Lung (tissue), 12 donors: Measurements from ENCODE around the gene ARID5B. TPM values are rescaled to one million over a fixed set of nuclear protein-coding genes. Genes with fewer than 3 reads are reported as not detected.

Experiments used
- ATAC-seq: fragments of 200-7000 bp; cut with Tn5 transposase; one replicate; pipeline ENCODE4 v1.9.1; 2020; ENCODE audit warnings: moderate number of reproducible peaks; ENCODE audit not compliant: insufficient read depth, low FRiP score
- DNase-seq, 3 donors: peaks; one replicate each; pipeline ENCODE4 v3.0.0-alpha.2; 2013 to 2017
- H3K27ac ChIP-seq, 2 donors: one replicate each; pipeline ENCODE4 v1.5.1; 2013; ENCODE audit warnings: mild to moderate bottlenecking in 2 of 2, moderate library complexity in 2 of 2, control low read depth in 1 of 2, inconsistent platforms in 1 of 2, low read depth in 1 of 2, low read length in 1 of 2
- H3K27me3 ChIP-seq, 3 donors: one replicate each; pipeline ENCODE4 v1.5.1; 2013; ENCODE audit warnings: low read length in 2 of 3; ENCODE audit not compliant: control insufficient read depth in 3 of 3, insufficient read depth in 3 of 3
- H3K36me3 ChIP-seq, 4 donors: one replicate each; pipeline ENCODE4 v1.5.1; 2013; ENCODE audit warnings: low read length in 4 of 4, mild to moderate bottlenecking in 1 of 4, moderate library complexity in 1 of 4; ENCODE audit not compliant: control insufficient read depth in 4 of 4, insufficient read depth in 4 of 4
- H3K4me1 ChIP-seq, 5 donors: one replicate each; pipeline ENCODE4 v1.5.1; 2013; ENCODE audit warnings: low read length in 5 of 5, mild to moderate bottlenecking in 2 of 5, moderate library complexity in 1 of 5; ENCODE audit not compliant: control insufficient read depth in 5 of 5, insufficient read depth in 5 of 5
- H3K4me3 ChIP-seq: one replicate; pipeline ENCODE4 v1.5.1; 2013; ENCODE audit warnings: mild to moderate bottlenecking, control low read depth, moderate library complexity
- H3K9ac ChIP-seq, 2 donors: one replicate each; pipeline ENCODE4 v1.5.1; 2013; ENCODE audit warnings: low read length in 2 of 2, control low read depth in 1 of 2; ENCODE audit not compliant: insufficient read depth in 1 of 2
- H3K9me3 ChIP-seq, 4 donors: one replicate each; pipeline ENCODE4 v1.5.1; 2013; ENCODE audit warnings: low read length in 3 of 4, mild to moderate bottlenecking in 1 of 4, moderate library complexity in 1 of 4; ENCODE audit not compliant: control insufficient read depth in 4 of 4, insufficient read depth in 3 of 4
- WGBS, 2 donors: extraction: QIAGEN DNeasy Blood & Tissue Kit; methylation state at CpG; one replicate each; pipeline ENCODE4 v1.1.7; 2013; 5-methylcytosine and 5-hydroxymethylcytosine counted together
- polyA plus RNA-seq, 2 donors: library from polyadenylated mRNA; stranded (reverse); fragments of 200-250 nt; gene quantifications; one replicate each; pipeline ENCODE4 v1.2.1, GENCODE V29; 2013
- total RNA-seq, 2 donors: library from RNA; depleted of rRNA in 1 of 2; stranded (reverse); fragments of >200 nt in 1 of 2; gene quantifications; one replicate each; pipeline ENCODE4 v1.2.1, GENCODE V29; 2014 to 2021
- TF ChIP-seq, protein P1 (sequence below): IDR thresholded peaks from 2 replicates; pipeline ENCODE4 v1.5.1; 2012; ENCODE audit warnings: mild to moderate bottlenecking; ENCODE audit errors: control extremely low read depth, extremely low read depth
- donor health status: control.
- donor health status: control.
- donor health status: Bipolar disorder and iron deficiency.
- donor health status: healthy.
- donor health status: DM: yes; HTN: yes; CAD: no.

Gene ARID5B
- total and polyA plus RNA-seq, 4 donors = 7.8 to 95.3 (median 22.0) TPM

DNA sequence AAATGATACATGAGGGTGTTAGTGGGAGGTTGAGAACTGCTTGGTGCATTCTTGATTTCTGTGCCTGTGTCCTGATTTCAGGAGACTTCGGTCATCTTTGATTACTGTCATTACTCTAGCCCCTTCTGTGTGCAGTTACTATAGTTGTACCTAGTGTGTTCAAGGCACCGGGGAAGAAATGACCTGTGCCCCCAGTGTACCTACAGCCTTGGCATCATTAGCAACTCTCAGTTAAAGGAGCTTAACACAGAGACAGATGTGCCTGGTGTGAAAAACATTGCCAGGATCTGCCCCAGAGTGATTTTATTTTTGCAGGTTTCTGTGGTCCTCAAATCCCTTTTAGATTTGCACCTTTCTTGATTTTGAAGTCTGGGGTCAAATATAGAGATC lies 62.2 kb downstream of the ARID5B start:
- TF ChIP-seq, protein P1, sequence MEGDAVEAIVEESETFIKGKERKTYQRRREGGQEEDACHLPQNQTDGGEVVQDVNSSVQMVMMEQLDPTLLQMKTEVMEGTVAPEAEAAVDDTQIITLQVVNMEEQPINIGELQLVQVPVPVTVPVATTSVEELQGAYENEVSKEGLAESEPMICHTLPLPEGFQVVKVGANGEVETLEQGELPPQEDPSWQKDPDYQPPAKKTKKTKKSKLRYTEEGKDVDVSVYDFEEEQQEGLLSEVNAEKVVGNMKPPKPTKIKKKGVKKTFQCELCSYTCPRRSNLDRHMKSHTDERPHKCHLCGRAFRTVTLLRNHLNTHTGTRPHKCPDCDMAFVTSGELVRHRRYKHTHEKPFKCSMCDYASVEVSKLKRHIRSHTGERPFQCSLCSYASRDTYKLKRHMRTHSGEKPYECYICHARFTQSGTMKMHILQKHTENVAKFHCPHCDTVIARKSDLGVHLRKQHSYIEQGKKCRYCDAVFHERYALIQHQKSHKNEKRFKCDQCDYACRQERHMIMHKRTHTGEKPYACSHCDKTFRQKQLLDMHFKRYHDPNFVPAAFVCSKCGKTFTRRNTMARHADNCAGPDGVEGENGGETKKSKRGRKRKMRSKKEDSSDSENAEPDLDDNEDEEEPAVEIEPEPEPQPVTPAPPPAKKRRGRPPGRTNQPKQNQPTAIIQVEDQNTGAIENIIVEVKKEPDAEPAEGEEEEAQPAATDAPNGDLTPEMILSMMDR = no peak
- Histone ChIP-seq H3K4me3 (no peak overlapping the region), H3K4me1 (peaks cover 2 to 22% (median 5%) of the 10 kb centered on the region in 5 donors), H3K36me3 (peaks cover 0 to 11% (median 2%) of the 10 kb centered on the region in 4 donors), H3K27ac (no peak overlapping the region), H3K9ac (no peak overlapping the region), H3K27me3 (no peaks in the 10 kb centered on the region), H3K9me3 (no peaks in the 10 kb centered on the region)
- DNase-seq (no peak), ATAC-seq (no peak)
- WGBS, 2 donors = 89 to 95% methylated on average over 2 of the region's 2 CpGs

DNA sequence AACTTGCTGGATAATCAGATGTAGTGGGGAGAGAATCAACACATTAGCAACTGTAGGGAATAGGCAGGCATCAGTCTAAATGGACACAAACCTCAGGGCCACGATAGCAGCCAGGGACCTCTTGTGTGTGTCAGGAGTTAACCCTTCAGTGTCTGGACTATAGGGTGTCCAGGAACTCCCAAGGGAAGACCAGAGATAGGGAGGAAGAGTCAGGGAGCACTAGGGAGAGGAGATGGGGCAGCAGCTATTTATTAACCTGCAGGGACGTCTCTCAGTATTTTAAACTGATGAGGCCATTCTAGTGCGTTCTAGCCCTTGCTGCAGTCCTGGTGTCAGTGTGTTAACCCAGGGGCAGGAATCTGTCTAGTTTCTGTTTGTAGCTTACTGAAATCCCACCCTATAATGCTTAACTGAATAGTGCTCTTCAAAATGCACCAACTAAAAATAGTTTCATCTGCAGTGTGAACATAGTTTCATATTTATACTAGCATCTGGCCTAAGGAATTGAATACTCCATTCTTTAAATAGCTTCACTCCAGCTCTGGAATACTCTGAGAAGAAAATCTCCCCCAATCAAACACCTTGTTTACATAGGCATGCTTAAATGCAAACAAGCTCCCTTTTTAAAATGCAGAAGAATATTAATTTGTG lies 62.7 kb downstream of the ARID5B start:
- TF ChIP-seq, protein P1 = no peak

DNA sequence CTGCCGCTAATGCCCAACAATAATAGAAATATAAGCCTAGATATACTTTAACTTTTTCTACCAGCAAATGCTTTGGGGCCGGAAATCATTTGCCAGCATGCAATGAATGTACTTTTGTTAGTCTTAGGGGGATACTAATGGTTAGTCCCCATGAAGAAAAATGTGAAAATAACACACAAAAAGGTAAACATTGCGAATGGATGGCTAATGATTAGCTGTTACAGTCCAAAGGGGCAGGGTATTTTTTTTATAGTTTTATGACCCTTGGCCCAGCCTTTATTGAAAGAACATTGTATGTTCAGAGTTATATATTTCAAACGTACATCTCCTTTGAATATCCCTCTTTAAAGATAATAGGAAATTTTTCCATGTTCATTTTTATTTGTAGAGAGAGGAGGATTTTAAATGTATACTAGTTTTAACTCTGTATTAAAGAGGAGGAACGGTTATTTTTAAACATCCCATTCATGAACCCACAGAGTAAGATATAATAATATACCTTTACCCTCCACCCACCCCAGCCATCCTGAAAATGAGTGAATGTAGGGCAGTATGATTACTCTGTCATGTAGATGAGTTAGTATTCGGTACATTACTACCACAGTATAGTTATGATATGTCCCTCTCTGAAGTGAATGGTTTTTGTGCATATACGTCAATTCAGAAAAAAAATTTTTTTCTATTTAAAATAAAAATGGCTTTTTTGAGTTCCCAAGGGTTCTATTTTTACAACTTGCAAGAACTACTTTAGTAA lies 63.6 kb downstream of the ARID5B start:
- peak in 2 of 3 donors; percentile 28 to 39 for DNase-seq

More for the DNA sequence above, 62.7 kb downstream of the ARID5B start:
- H3K4me1 ChIP-seq = peaks cover 2 to 27% (median 10%) of the 10 kb centered on the region in 5 donors
- no peaks in the 10 kb centered on the region for H3K27me3 ChIP-seq
- DNase-seq (peak in 2 of 3 donors; percentile 42 to 44), ATAC-seq (no peak)
- H3K9me3 ChIP-seq = no peaks in the 10 kb centered on the region
- WGBS, 2 donors = 53 to 70% methylated on average over 3 of the region's 3 CpGs
- peaks cover 0 to 11% (median 2%) of the 10 kb centered on the region in 4 donors for H3K36me3 ChIP-seq
- H3K9ac ChIP-seq = no peak overlapping the region
- no peak overlapping the region for H3K4me3 ChIP-seq
- H3K27ac ChIP-seq = no peak overlapping the region

More for the DNA sequence above, 63.6 kb downstream of the ARID5B start:
- Histone ChIP-seq H3K36me3 (peaks cover 0 to 7% (median 2%) of the 10 kb centered on the region in 4 donors), H3K4me3 (no peak overlapping the region), H3K4me1 (peaks cover 2 to 35% (median 13%) of the 10 kb centered on the region in 5 donors), H3K27me3 (no peaks in the 10 kb centered on the region), H3K9ac (no peak overlapping the region), H3K27ac (no peak overlapping the region), H3K9me3 (no peaks in the 10 kb centered on the region)
- 85 to 91% methylated on average over 7 of the region's 7 CpGs for WGBS, 2 donors
- TF ChIP-seq, protein P1 = no peak
- no peak for ATAC-seq
